DND-41 (cell line): ENCODE measurements around the gene SNX27.

Experiments used
- ATAC-seq: fragments of 200-7000 bp; cut with Tn5 transposase; 3 replicates; pipeline ENCODE4 v1.9.1; 2021; ENCODE audit warnings: low read depth; ENCODE audit not compliant: insufficient read depth
- DNase-seq: peaks from one replicate; pipeline ENCODE4 v3.0.0-alpha.2; 2020
- H2AFZ ChIP-seq: 2 replicates; pipeline ENCODE4 v1.6.0; 2012; ENCODE audit warnings: low read depth, low read length
- H3K27ac ChIP-seq: 2 replicates; pipeline ENCODE4 v1.5.1; 2012; ENCODE audit warnings: low read length, inconsistent platforms
- H3K27me3 ChIP-seq: fragments of 200-600 bp; sonication (generic); 2 replicates; pipeline ENCODE4 v1.6.0; 2012; ENCODE audit warnings: low read length, mild to moderate bottlenecking, inconsistent platforms; ENCODE audit not compliant: insufficient read depth, poor library complexity
- H3K36me3 ChIP-seq: 2 replicates; pipeline ENCODE4 v1.5.1; 2012; ENCODE audit warnings: low read length, inconsistent platforms; ENCODE audit not compliant: insufficient read depth
- H3K4me1 ChIP-seq: 2 replicates; pipeline ENCODE4 v1.5.1; 2012; ENCODE audit warnings: mild to moderate bottlenecking, low read length; ENCODE audit not compliant: insufficient read depth
- H3K4me2 ChIP-seq: 2 replicates; pipeline ENCODE4 v1.6.0; 2012; ENCODE audit warnings: mild to moderate bottlenecking, moderate library complexity, low read length, inconsistent platforms; ENCODE audit not compliant: insufficient read depth
- H3K4me3 ChIP-seq, 2 experiments: fragments of 200-600 bp in 1 of 2; shearing (Covaris generic) in 1 of 2; 2 replicates each; pipeline ENCODE4 v1.5.1; 2012 to 2016; ENCODE audit warnings: inconsistent platforms in 2 of 2, low read length in 2 of 2, mild to moderate bottlenecking in 2 of 2, low read depth in 1 of 2, moderate library complexity in 1 of 2
- H3K79me2 ChIP-seq: 2 replicates; pipeline ENCODE4 v1.6.0; 2012; ENCODE audit warnings: low read length, inconsistent platforms; ENCODE audit not compliant: insufficient read depth
- H3K9ac ChIP-seq: 2 replicates; pipeline ENCODE4 v1.6.0; 2012; ENCODE audit warnings: low read depth, mild to moderate bottlenecking, inconsistent platforms, low read length, moderate library complexity
- H3K9me3 ChIP-seq: 2 replicates; pipeline ENCODE4 v1.5.1; 2012; ENCODE audit warnings: low read length, moderate library complexity, mild to moderate bottlenecking, inconsistent platforms; ENCODE audit not compliant: insufficient read depth, severe bottlenecking
- H4K20me1 ChIP-seq: 2 replicates; pipeline ENCODE4 v1.6.0; 2012; ENCODE audit warnings: low read length; ENCODE audit not compliant: insufficient read depth
- EZH2 ChIP-seq: IDR thresholded peaks from 3 replicates; pipeline ENCODE4 v1.6.1; 2012; ENCODE audit warnings: borderline replicate concordance, low read depth, mild to moderate bottlenecking, moderate library complexity, low read length, inconsistent platforms; ENCODE audit not compliant: severe bottlenecking
- TF ChIP-seq, protein P1 (sequence below): IDR thresholded peaks from 2 replicates; pipeline ENCODE4 v1.5.1; 2012; ENCODE audit warnings: borderline replicate concordance, low read length, moderate library complexity, mild to moderate bottlenecking; ENCODE audit not compliant: poor library complexity, severe bottlenecking; ENCODE audit errors: extremely low read depth

The SNX27 gene

DNA sequence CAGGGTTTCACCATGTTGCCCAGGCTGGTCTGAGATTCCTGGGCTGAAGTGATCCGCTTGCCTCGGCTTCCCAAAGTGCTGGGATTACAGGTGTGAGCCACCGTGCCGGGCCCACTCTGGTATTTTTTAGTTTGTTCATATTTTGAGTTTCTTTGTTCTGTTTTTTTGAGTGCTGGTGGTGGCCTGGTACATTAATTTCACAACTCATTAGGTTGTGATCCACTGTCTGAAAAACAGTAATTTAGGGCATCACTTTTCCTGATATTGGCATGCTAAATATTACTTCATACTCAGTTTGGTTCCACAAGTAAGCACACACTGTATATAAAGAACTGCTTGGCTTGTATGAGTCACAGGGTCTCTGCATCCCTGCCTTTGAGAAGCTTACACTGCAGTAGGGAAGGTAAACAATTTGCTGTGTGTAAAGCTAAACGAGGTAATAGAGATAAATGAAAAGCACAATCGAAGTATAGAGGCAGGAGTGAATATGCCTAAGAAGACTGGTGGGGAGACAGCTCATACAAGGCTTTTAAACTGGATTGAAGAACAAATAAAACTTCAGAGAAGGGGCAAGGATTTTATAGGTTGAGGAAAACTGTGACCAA lies 7.7 kb downstream of the SNX27 start:
- Histone ChIP-seq H3K4me1 (peaks cover 17% of the 10 kb centered on the region), H3K9me3 (no peaks in the 10 kb centered on the region), H4K20me1 (peaks cover 6% of the 10 kb centered on the region; the same call in 1 of the 2 replicates), H3K9ac (no peak overlapping the region), H2AFZ (no peak overlapping the region), H3K36me3 (peaks cover 14% of the 10 kb centered on the region), H3K4me2 (no peak overlapping the region), H3K27me3 (no peaks in the 10 kb centered on the region), H3K4me3 (no peak overlapping the region), H3K79me2 (peaks cover 84% of the 10 kb centered on the region), H3K27ac (no peak overlapping the region)
- no peak for DNase-seq
- TF ChIP-seq, protein P1, sequence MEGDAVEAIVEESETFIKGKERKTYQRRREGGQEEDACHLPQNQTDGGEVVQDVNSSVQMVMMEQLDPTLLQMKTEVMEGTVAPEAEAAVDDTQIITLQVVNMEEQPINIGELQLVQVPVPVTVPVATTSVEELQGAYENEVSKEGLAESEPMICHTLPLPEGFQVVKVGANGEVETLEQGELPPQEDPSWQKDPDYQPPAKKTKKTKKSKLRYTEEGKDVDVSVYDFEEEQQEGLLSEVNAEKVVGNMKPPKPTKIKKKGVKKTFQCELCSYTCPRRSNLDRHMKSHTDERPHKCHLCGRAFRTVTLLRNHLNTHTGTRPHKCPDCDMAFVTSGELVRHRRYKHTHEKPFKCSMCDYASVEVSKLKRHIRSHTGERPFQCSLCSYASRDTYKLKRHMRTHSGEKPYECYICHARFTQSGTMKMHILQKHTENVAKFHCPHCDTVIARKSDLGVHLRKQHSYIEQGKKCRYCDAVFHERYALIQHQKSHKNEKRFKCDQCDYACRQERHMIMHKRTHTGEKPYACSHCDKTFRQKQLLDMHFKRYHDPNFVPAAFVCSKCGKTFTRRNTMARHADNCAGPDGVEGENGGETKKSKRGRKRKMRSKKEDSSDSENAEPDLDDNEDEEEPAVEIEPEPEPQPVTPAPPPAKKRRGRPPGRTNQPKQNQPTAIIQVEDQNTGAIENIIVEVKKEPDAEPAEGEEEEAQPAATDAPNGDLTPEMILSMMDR, result no peak
- no peak for TF ChIP-seq EZH2
- no peak for ATAC-seq

DNA sequence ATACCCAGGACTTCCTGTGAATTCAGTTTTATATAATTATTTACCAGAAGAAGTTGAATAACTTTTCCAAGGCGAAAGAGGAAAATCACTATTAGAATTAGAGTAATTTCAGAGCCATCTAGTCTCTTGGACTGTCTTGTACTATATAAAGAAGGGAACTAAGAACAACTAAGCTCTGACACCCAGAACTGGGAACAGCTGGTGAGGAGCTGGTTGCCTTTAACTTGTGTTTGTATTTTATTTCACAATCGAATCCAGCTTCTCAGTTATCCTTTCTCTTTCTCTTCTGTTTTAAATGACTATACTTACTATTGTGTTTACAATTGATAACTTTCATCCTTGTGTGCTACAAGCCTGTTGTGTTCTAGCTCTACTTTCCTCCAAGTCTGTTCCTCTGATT lies 8.4 kb downstream of the SNX27 start:
- H3K4me2 ChIP-seq, result no peak overlapping the region
- peaks cover 8% of the 10 kb centered on the region; the same call in 1 of the 2 replicates for H3K36me3 ChIP-seq
- TF ChIP-seq, protein P1, result no peak
- TF ChIP-seq EZH2, result no peak
- H3K27me3 ChIP-seq, result no peaks in the 10 kb centered on the region
- H4K20me1 ChIP-seq, result peaks cover 6% of the 10 kb centered on the region; the same call in 1 of the 2 replicates
- ATAC-seq (no peak), DNase-seq (no peak)
- H3K79me2 ChIP-seq, result peaks cover 84% of the 10 kb centered on the region
- H3K4me3 ChIP-seq, result no peak overlapping the region
- H2AFZ ChIP-seq, result no peak overlapping the region
- no peaks in the 10 kb centered on the region for H3K9me3 ChIP-seq
- H3K27ac ChIP-seq, result no peak overlapping the region
- H3K9ac ChIP-seq, result no peak overlapping the region
- peaks cover 11% of the 10 kb centered on the region for H3K4me1 ChIP-seq

DNA sequence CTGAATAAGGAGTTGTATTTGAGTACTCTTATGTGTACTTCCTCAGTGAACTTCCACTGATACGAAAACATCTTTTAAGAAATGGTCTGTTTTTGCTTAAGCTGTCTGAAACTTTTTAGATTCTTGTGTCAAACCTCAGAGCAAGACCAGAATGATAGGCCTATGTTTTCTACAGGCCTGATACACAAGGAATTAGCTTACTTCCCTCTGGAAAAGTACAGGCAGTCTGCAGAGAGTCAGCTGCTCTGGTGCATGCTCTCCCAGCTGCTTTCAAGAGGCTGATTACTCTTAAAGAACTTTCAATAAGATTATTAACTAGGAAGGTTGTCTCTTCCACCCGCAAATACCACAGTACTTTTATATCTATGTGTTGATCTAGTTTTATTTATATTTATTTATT lies 9.5 kb downstream of the SNX27 start:
- ATAC-seq (no peak), DNase-seq (no peak)
- TF ChIP-seq, protein P1, result no peak
- TF ChIP-seq EZH2, result no peak
- H3K9me3 ChIP-seq, result no peaks in the 10 kb centered on the region
- H3K9ac ChIP-seq, result no peak overlapping the region
- peaks cover 6% of the 10 kb centered on the region; the same call in 1 of the 2 replicates for H4K20me1 ChIP-seq
- peaks cover 6% of the 10 kb centered on the region; the same call in 1 of the 2 replicates for H3K36me3 ChIP-seq
- H3K27ac ChIP-seq, result no peak overlapping the region
- no peaks in the 10 kb centered on the region for H3K27me3 ChIP-seq
- H3K4me1 ChIP-seq, result 0 out of 2 replicates have a peak, but pooled peaks cover 5% of the 10 kb centered on the region
- peaks cover 79% of the 10 kb centered on the region for H3K79me2 ChIP-seq
- no peak overlapping the region for H2AFZ ChIP-seq
- H3K4me2 ChIP-seq, result no peak overlapping the region
- no peak overlapping the region for H3K4me3 ChIP-seq

DNA sequence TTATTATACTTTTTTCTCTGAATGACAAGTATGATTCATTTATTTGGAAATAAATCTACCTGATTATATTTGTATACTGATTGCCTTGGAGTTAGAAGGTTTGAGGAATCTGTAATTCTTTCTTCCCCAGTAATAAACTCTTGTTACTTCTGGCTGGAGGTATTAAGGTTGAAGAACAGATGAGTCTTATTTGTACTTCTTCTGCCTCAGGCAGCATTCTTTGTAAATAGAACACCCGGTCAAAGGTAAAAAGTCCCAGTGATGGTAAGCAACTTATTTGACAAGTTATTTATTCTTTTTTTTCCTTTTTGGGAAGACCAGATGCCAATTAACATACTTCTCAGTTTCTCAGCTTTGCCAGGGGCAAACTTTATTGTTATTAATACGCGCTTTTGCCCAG lies 12.9 kb downstream of the SNX27 start:
- Histone ChIP-seq H3K4me2 (no peak overlapping the region), H3K4me3 (no peak overlapping the region), H3K36me3 (no peaks in the 10 kb centered on the region), H2AFZ (no peak overlapping the region), H3K27ac (no peak overlapping the region), H4K20me1 (peaks cover 5% of the 10 kb centered on the region; the same call in 1 of the 2 replicates), H3K4me1 (no peaks in the 10 kb centered on the region), H3K9me3 (no peaks in the 10 kb centered on the region), H3K27me3 (no peaks in the 10 kb centered on the region), H3K79me2 (peaks cover 66% of the 10 kb centered on the region), H3K9ac (no peak overlapping the region)
- TF ChIP-seq EZH2, result no peak
- TF ChIP-seq, protein P1, result no peak
- DNase-seq, result no peak
- no peak for ATAC-seq
